Globus pallidus (tissue), 1 donor: ENCODE results near the gene NAT8L.

Source experiments
- DNase-seq: peaks from one replicate; pipeline ENCODE4 v3.0.0-alpha.2; 2015; ENCODE audit warnings: low spot score

The NAT8L gene

GRCh38 chr4:2075987-2076907, 17.1 kb downstream of the NAT8L start:
- no peak for DNase-seq

GRCh38 chr4:2076908-2077536, 17.9 kb downstream of the NAT8L start:
- no peak for DNase-seq

- no peak for DNase-seq
These were observed 18.7 kb downstream of the NAT8L start for GRCh38 chr4:2077537-2078460.

- no peak for DNase-seq
These were observed 19.5 kb downstream of the NAT8L start for GRCh38 chr4:2078584-2078983.

- DNase-seq, result no peak
These were observed 19.9 kb downstream of the NAT8L start for GRCh38 chr4:2079006-2079405.

GRCh38 chr4:2079926-2080325, 20.8 kb downstream of the NAT8L start:
- DNase-seq, result no peak

- DNase-seq, result no peak
These were observed 21.5 kb downstream of the NAT8L start for GRCh38 chr4:2080429-2081300.

- no peak for DNase-seq
These were observed 22.4 kb downstream of the NAT8L start for GRCh38 chr4:2081540-2081939.

- no peak for DNase-seq
These were observed 23.0 kb downstream of the NAT8L start for GRCh38 chr4:2082118-2082517.

GRCh38 chr4:2082627-2083026, 23.5 kb downstream of the NAT8L start:
- no peak for DNase-seq

- no peak for DNase-seq
These were observed 24.1 kb downstream of the NAT8L start for GRCh38 chr4:2083116-2083825.

GRCh38 chr4:2083826-2084160, 24.7 kb downstream of the NAT8L start:
- no peak for DNase-seq

- no peak for DNase-seq
These were observed 25.2 kb downstream of the NAT8L start for GRCh38 chr4:2084316-2084715.

- no peak for DNase-seq
These were observed 26.4 kb downstream of the NAT8L start for GRCh38 chr4:2085496-2085901.

- no peak for DNase-seq
These were observed 28.0 kb downstream of the NAT8L start for GRCh38 chr4:2087170-2087569.

GRCh38 chr4:2089222-2089621, 30.1 kb downstream of the NAT8L start:
- no peak for DNase-seq

GRCh38 chr4:2090642-2091041, 31.5 kb downstream of the NAT8L start:
- no peak for DNase-seq

GRCh38 chr4:2091990-2092668, 33.0 kb downstream of the NAT8L start:
- DNase-seq, result peak; percentile 22

- DNase-seq, result peak; percentile 48
These were observed 33.5 kb downstream of the NAT8L start for GRCh38 chr4:2092669-2093053.

- DNase-seq, result no peak
These were observed 34.1 kb downstream of the NAT8L start for GRCh38 chr4:2093265-2093664.
